GM10248 (cell line): ENCODE measurements around the gene FAM76A.

ENCODE experiments used
- CTCF ChIA-PET: fragments of 300-600 bp; sonication (Branson Sonifier 250); formaldehyde crosslinking; extraction: SDS; loops from one replicate; lab custom pipeline; 2021; ENCODE audit warnings: antibody characterized with exemption; lab: Yijun Ruan, JAX
- POLR2A ChIA-PET: fragments of 350-650 bp; sonication (Branson Sonifier 250); formaldehyde crosslinking; extraction: SDS; loops from one replicate; lab custom pipeline; 2020; ENCODE audit warnings: antibody characterized with exemption; lab: Yijun Ruan, JAX
- DNase-seq: peaks from one replicate; pipeline ENCODE4 v3.0.0; 2012; ENCODE audit errors: extremely low spot score
- TF ChIP-seq, protein P1 (sequence below): IDR thresholded peaks from 2 replicates; pipeline ENCODE4 v1.5.1; 2012; ENCODE audit warnings: mild to moderate bottlenecking, low read depth; ENCODE audit errors: extremely low read depth, missing control alignments, control extremely low read depth

FAM76A gene

DNA sequence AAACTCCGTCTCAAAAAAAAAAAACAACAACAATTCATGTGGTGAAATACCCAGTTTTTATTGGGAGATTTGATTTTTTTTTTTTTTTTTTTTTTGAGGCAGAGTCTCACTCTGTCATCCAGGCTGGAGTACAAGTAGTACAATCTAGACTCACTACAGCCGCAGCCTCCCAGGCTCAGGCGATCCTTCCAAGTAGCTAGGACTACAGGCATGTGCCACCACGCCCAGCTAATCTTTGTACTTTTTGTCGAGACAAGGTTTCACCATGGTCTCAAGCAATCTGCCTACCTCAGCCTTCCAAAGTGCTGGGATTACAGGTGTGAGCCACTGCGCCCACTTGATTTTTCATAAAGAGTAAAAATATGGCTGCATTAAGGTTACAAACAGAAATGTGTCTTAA lies 15.4 kb downstream of the FAM76A start:
- ChIA-PET CTCF (no interaction called here), POLR2A (no interaction called here)
- no peak for DNase-seq
- TF ChIP-seq, protein P1, sequence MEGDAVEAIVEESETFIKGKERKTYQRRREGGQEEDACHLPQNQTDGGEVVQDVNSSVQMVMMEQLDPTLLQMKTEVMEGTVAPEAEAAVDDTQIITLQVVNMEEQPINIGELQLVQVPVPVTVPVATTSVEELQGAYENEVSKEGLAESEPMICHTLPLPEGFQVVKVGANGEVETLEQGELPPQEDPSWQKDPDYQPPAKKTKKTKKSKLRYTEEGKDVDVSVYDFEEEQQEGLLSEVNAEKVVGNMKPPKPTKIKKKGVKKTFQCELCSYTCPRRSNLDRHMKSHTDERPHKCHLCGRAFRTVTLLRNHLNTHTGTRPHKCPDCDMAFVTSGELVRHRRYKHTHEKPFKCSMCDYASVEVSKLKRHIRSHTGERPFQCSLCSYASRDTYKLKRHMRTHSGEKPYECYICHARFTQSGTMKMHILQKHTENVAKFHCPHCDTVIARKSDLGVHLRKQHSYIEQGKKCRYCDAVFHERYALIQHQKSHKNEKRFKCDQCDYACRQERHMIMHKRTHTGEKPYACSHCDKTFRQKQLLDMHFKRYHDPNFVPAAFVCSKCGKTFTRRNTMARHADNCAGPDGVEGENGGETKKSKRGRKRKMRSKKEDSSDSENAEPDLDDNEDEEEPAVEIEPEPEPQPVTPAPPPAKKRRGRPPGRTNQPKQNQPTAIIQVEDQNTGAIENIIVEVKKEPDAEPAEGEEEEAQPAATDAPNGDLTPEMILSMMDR, result no peak

DNA sequence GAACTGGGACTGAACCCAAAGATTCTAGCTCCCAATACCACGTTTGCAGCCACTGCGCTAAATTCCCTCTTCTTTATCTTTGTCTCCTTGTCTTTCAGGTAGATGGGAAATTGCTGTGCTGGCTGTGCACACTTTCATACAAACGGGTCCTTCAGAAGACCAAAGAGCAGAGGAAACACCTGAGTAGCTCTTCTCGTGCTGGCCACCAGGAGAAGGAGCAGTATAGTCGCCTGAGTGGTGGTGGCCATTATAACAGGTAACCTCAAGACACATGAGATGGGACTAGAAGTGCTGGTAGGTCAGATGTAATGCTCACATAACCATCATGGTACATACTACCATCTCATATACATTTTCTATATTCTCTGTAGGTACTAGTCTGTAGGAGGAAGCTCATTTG lies 18.8 kb downstream of the FAM76A start:
- no peak for DNase-seq
- POLR2A ChIA-PET, result interaction anchor here (1.3 kb wide), 1 partner anchor 19 kb away, joined by 3 read pairs; the partner anchor contains the start of gene FAM76A
- TF ChIP-seq, protein P1, result no peak
- CTCF ChIA-PET, result interaction anchor here (0.7 to 1.8 kb wide), 5 partner anchors 10 to 75 kb away, joined by 3 to 6 read pairs (median 3); partner anchors contain the start of genes FAM76A and IFI6

DNA sequence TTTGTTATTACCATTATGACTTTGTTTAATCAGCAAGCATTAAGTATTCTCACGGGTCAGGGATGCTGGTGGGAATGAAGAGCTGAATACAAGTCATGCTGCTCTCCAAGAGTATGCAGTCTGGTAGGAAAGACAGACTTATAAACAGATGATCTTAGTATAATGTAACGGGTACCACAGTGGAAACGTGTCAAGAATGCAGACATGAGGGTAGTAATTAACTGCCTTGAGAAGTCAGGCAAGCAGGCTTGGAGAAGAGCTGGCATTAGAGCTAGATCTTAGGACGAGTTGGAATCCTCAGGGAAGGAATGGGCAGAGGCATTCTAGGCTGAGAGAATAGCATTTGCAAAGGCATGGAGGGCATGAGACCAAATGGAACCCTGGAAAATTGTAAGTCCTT lies 19.7 kb downstream of the FAM76A start:
- TF ChIP-seq, protein P1, result no peak
- POLR2A ChIA-PET, result interaction anchor here (1.3 kb wide), 1 partner anchor 20 kb away, joined by 3 read pairs; the partner anchor contains the start of gene FAM76A
- DNase-seq, result no peak
- CTCF ChIA-PET, result interaction anchor here (1.0 to 1.7 kb wide), 7 partner anchors 9 to 76 kb away, joined by 3 to 7 read pairs (median 4); partner anchors contain the start of genes FAM76A and IFI6

DNA sequence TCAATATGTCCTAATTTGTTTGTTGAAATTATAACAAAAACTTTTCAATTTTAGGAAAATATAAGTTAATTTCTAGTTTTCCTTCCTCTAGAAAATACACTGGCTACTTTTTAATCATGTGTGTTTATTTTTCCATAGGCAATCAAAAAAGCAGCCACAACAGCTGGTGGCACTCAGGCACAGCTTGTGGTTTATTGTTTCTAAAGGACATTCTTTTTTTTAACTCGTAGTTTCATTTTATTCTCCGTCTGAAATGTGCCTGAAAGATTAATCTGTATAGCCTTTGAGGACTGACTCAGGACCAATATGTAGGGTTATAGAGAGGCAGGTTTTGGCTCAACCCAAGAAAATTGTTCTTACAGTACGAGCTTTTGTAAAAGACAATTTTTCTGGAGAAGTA lies 26.6 kb downstream of the FAM76A start:
- TF ChIP-seq, protein P1, result no peak
- ChIA-PET CTCF (interaction anchor here (1.5 kb wide), 1 partner anchor 13 kb away, joined by 4 read pairs; no protein-coding TSS in a partner anchor), POLR2A (no interaction called here)
- no peak for DNase-seq

DNA sequence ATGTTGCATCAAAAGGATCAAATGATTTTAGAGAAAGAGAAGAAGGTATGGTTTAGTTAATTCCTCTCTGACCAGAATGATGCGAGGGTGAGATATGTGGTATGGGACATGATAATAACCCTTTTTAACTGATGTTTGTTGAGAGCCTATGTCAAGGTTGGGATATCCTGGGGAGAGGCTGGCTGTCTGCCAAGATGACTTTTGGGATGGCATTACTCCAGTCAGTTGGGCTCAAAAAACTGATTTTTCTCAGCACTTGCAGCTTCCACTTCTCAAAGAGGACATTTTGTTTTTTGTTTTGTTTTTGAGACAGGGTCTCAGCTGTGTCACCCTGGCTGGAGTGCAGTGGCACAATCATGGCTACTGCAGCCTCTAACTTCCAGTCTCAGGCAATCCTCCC lies 29.5 kb downstream of the FAM76A start:
- TF ChIP-seq, protein P1, result no peak
- no peak for DNase-seq
- ChIA-PET CTCF (interaction anchor here (1.4 to 2.4 kb wide), 4 partner anchors 9 to 26 kb away, joined by 4 to 11 read pairs (median 4); no protein-coding TSS in a partner anchor), POLR2A (no interaction called here)

DNA sequence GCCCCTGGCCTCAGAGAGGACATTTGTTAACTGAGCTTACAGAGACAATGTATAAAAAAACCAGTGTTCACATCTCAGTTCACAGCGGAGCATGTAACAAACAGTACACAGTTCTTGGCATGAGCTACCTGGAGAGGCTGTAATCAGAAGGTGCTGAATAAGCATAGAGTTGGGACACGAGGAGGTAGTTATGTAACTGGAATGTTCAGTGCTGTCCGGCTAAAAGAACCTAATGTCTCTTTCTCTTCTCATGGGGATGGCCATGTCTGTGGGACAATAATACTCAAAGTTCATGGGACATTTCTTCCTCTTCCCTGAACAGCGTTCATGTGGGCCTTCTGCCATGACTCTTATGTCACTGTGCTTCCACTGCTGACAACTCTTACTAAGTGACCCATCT lies 30.1 kb downstream of the FAM76A start:
- POLR2A ChIA-PET, result no interaction called here
- CTCF ChIA-PET, result interaction anchor here (1.4 to 2.4 kb wide), 3 partner anchors 10 to 20 kb away, joined by 4 to 11 read pairs (median 5); no protein-coding TSS in a partner anchor
- DNase-seq, result no peak
- TF ChIP-seq, protein P1, result no peak

DNA sequence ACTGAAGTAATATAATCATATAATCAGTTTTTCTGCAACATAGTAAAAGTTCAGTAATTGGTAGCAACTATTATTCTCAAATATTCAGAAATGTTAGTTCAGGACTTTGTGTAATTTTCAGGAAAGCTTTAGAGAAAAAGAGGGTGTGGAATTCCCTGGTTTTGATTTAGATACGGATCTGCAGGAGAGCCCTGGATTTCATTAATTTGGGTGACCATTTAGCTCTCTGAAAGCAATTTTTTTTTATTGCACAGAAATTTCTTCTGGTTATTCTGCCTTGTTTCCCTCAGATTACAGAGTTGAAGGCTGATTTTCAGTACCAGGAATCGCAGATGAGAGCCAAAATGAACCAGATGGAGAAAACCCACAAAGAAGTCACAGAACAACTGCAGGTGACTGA lies 33.5 kb downstream of the FAM76A start:
- ChIA-PET POLR2A (no interaction called here), CTCF (interaction anchor here (0.9 to 2.9 kb wide), 4 partner anchors 9 to 20 kb away, joined by 4 to 13 read pairs (median 6); partner anchors contain the start of gene STX12)
- DNase-seq, result no peak
- TF ChIP-seq, protein P1, result no peak
